Measurements from ENCODE around the gene USP12.

DNA sequence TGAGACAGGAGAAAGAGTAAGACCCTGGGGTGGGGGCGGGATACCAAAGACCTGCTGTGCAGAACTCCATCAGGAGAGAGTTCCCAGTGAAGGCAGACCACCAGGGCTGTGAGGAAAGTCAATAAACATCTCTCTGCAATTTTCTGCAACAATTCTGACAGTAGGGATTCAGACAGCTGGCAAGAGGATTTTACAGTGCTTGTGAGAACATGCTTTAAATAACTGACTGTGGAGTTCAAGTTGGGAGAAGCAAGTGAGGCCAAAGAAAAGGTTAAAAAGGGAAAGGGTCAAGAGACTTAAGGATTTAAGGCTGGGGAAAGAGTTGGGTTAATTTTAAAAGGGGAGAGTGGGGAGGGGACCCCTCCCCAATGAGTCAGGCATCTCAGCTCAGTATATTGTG is 98.4 kb downstream of the USP12 start:
- no peak for TF ChIP-seq FOXM1 (IDR thresholded peaks at IDR 0.05; ENCODE audit: borderline replicate concordance)
- TF ChIP-seq FOXK2 (IDR thresholded peaks at IDR 0.05), result no peak
- TF ChIP-seq SP1 (IDR thresholded peaks at IDR 0.05), result no peak
- TF ChIP-seq, protein P1, sequence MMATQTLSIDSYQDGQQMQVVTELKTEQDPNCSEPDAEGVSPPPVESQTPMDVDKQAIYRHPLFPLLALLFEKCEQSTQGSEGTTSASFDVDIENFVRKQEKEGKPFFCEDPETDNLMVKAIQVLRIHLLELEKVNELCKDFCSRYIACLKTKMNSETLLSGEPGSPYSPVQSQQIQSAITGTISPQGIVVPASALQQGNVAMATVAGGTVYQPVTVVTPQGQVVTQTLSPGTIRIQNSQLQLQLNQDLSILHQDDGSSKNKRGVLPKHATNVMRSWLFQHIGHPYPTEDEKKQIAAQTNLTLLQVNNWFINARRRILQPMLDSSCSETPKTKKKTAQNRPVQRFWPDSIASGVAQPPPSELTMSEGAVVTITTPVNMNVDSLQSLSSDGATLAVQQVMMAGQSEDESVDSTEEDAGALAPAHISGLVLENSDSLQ (IDR thresholded peaks at IDR 0.05), result no peak
- TF ChIP-seq ELF4 (IDR thresholded peaks at IDR 0.05), result no peak
- TF ChIP-seq TARDBP (IDR thresholded peaks at IDR 0.05), result no peak
- no peak for TF ChIP-seq LEF1 (IDR thresholded peaks at IDR 0.05; ENCODE audit: borderline replicate concordance)
- TF ChIP-seq SUZ12 (IDR thresholded peaks at IDR 0.05), result no peak
- no peak for TF ChIP-seq ZNF384 (IDR thresholded peaks at IDR 0.05)
- no peak for TF ChIP-seq L3MBTL2 (conservative IDR thresholded peaks at IDR 0.05)
- TF ChIP-seq HDGF (IDR thresholded peaks at IDR 0.05; ENCODE audit: borderline replicate concordance), result no peak

Measured in HEK293T (cell line).